Frontal cortex (tissue), 4 donors: ENCODE measurements around the gene CBFA2T2. TPM values are rescaled to one million over a fixed set of nuclear protein-coding genes. Genes with fewer than 3 reads are reported as not detected.
A peak's percentile ranks its signal among the peaks of the same experiment; 100 is the strongest.
"Not testable (repeated sequence)": the region's sequence is repeated elsewhere in the genome, so short reads cannot be mapped to it uniquely, and the experiment has no call there.

Source experiments
- DNase-seq, 2 donors: peaks; one replicate each; pipeline ENCODE4 v3.0.0; 2012; ENCODE audit warnings: low spot score in 2 of 2
- FAIRE-seq: peaks from 2 replicates; lab custom pipeline; 2012; peaks lifted over from hg19 to GRCh38; lab: Jason Lieb, UNC
- total RNA-seq: library from RNA; depleted of rRNA; stranded (reverse); fragments of >200 nt; gene quantifications from one replicate; pipeline ENCODE4 v1.2.3, GENCODE V29; 2014
- donor health status: control.
- donor health status: control.
- donor health status: control.

The CBFA2T2 gene
- total RNA-seq, 1 donor from 2014 or later = 24.9 TPM

DNA sequence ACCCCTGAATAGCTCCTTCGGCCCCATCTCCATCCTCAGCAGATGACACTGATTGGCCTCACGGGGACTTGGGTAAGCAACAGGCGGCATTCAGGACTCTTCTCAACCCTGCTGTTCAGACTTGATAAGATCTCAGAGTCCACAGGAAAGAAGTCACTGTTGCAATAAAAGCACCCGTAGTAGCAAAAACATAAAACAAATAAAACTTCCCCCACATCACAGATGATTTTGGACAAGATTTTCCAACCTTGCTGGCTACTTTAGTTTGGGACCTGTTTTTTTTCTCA is 155.1 kb downstream of the CBFA2T2 start:
- no peak for FAIRE-seq
- DNase-seq = no peak

DNA sequence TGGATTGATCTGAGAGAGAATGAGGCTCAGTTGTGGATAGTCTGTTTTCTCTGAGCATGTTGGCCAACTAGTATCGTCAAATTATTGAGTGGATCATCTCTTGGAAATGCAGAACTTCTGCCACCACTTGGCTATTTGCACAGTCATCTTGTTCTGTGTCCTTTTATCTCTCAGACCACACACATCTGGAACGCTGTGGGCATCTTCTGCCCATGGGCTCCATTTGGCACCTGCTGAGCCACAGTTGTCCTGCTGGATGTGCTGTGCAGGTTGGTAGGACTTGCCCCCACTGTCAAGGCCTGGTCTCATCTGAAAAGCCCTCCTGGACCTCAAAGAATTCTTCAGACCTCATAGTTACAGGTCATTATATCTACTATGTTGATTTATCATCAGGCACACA is 155.5 kb downstream of the CBFA2T2 start:
- DNase-seq = no peak
- FAIRE-seq = no peak

DNA sequence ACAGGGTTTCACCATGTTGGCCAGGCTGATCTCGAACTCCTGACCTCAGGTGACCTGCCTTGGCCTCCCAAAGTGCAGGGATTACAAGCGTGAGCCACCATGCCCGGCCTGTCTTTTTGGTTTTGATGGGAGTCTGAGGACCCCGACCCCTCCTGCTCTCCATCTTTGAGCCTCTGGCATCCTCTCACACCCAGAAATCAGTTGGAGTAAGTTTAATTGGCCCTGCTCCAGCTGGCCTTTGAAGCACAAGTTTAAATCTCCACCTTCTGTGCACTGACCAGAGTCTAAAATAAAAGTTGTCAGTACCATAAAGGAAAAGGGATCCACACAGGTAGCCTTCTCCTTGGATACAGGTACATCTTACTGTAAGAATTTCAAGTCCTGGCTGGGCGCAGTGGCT is 156.3 kb downstream of the CBFA2T2 start:
- FAIRE-seq = no peak

DNA sequence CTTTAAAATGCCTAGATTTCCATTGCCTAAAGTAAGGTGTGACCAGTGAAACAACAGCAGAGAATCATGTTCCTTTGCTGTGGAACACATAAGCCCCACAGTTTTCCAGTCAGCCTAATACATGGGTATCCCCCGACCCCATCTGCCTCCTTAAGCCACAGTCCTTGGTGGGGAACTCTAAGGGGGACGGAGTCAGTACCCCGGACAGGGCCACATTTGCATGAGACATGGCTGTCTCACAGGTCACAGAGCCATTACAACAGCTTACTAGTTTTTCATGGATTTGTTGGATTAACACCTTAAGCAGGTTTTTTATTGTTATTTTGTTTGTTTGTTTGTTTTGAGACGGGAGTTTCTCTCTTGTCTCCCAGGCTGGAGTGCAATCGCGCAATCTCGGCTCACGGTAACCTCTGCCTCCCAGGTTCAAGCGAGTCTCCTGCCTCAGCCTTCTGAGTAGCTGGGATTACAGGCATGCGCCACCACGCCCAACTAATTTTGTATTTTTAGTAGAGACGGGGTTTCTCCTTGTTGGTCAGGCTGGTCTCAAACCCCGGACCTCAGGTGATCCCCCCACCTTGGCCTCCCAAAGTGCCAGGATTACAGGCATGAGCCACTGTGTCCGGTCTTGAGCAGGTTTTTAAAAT is 157.2 kb downstream of the CBFA2T2 start:
- not testable (repeated sequence) for FAIRE-seq
- peak in 1 of 2 donors; percentile 7 for DNase-seq

More for the DNA sequence above, 156.3 kb downstream of the CBFA2T2 start:
- DNase-seq = no peak

DNA sequence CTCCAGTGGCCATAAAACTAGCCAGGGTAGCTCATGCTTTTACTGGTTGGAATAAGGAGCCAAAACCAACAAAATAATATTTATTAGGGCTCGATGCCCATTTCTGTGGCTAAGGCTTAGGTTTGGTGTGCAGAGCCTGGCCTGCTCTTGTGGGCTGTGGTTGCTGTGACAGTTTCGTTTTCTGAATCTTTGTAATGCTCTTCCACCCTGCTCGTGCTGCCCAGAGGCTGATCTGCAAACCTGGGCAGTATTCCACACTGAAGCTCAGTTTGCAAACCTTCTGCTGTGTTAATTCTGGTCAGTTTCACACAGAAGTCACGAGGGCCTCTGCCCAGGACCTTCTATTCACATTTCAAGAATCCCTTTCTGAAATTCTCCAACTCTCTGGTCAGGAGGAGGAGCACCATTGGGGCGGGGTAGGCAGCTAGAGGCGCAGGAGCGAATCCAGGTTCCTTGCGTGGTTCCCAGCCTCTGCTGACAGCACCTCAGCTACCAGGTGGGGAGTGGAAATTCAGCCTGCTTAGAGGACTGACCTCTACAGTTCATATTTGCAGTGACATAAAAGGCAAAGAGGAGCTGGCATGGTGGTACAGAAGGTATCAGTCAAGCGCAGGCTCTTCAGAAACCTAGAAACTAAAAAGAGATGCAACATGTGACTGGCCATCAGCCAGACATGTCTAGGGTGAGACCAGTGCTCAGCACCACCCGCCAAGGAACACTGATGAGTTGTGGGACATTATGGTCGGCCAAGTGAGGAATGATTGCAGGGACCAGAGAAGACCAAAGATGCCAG is 157.9 kb downstream of the CBFA2T2 start:
- DNase-seq (peak in 1 of 2 donors; percentile 34), FAIRE-seq (no peak)

DNA sequence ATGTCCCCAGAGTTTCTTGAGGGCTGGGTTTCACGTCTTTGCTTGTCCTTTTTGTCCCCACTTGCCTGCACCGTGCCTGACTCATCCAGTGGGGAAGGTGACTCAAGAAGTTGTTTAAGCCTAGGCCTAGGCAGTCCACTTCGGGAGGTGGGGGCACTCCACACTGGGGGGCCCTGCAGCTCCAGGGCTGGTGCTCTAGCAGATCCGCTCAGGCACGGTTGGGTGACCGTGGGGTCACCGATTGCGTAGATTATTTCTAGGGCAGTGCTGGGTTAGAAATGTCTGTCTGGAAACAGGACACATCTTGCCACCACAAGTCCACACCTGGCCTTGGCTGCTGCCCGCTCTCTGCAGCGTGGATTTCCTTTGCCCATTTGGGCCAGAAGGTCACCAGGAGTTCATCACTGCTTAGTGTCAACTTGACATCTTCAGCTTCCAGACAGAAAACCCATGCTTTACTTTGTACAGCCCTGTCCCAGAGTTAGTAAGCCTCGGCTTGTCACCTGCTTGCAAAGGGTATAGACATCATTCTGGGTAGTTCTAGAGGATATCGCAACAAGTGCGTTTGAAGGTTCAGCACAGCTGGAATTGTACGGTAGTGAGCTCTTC is 158.6 kb downstream of the CBFA2T2 start:
- DNase-seq = peak in 1 of 2 donors; percentile 8
- no peak for FAIRE-seq

DNA sequence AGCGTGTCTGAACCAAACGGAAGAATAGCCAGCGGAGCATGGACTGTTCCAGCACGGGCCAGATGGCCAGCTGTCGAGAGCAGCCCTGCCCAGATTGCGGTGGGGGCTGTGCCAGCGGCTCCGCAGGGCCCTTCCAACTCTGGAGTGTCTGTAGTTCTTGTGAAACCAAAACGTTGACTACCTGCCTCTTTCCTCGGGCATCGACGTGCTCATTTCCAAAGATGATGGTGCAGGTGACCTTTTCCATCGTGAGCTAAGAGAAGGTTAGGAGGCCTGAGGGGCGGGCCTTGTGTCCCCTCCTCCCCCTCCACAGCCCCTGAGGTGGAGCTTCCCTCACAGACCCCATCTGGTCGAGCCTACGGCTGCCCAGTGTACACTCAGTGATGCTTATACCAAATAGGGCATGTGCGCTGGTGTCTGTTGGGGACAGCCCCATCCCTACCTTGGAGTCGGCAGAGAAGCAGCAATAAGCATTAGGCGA is 159.3 kb downstream of the CBFA2T2 start:
- DNase-seq = peak; percentile 52 to 59
- FAIRE-seq = no peak

DNA sequence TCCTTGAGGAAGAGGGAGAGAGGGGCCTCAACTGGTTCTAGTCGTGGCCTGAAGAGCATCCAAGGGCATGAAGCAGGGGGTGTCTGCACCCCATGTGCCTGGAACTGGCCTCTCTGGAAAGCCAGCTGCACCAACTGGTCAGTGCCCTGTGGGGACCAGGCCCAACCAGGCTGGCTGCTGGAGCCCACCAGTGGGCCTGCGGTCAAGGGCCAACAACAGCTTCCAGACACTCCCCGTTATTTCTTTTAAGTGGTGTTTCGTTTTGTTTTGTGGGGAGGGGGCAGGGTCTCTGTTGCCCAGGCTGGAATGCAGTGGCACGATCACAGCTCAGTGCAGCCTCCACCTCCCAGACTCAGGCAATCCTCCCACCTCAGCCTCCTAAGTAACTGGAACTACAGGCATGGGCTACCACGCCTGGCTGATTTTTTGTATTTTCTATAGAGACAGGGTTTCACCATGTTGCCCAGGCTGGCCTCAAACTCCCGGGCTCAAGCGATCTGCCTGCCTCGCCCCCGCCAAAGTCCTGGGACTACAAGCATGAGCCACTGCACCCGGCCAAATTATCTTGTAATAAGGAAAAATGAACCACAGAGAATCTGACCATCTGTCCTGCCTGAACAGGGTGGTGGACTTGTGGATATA is 160.3 kb downstream of the CBFA2T2 start:
- DNase-seq = no peak
- FAIRE-seq = no peak

DNA sequence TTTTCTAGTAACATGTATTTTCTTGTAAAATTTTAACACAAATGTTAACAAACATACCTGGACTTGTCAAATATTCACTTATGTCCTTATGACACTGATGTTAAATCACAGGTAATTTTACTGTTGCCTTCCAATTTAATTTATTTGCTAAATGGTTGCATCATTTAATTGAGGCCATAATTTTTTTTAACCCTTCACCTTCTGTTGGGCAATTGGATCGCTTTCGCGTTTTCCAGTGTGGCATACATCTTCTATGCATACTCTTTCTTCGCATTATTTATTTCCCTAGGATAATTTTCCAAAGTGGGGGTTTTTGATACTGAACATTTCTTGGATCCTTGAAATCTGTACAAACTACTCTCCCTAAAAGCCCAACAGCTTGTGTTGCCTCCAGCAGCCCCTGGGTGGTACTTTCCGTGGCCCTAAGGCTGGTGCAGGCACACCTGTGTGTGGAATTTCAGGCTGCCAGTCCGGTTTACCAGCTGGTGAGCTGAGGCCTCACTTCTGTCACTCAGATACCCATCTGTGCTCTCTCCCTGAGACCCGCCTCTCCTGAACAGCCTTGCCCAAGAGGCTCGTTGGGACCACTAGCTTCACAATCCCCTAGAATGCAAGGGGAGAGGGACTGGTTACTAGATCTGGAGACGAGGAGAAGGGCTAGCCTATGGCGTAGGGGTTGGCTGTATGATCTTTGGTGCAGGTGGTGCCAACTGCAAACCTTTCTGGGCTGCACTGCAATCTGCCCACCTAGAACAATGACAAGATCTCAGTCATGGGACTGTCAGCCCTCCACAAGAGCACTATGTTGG is 161.1 kb downstream of the CBFA2T2 start:
- DNase-seq = no peak

DNA sequence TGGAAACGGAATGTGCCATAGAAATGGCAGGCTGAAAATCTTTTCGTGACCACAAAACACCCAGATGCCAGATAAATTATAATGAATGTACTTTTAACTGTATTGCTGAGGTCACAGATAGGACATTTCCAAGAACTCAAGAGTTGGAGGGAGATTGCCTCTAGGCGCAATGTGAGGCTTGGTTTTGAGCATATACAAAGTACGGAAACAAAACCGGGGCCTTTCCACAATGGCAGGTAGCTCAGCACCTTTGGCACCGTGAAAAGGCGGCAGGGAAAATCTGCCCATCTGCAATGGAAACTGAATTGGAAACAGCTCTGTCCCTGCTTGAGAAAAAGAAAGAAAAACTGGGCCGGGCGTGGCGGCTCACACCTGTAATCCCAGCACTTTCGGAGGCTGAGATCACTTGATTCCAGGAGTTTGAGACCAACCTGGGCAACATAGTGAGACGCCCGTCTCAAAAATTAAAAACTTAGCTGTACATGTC is 161.7 kb downstream of the CBFA2T2 start:
- FAIRE-seq = no peak
- DNase-seq = no peak

More for the DNA sequence above, 161.1 kb downstream of the CBFA2T2 start:
- FAIRE-seq = no peak

DNA sequence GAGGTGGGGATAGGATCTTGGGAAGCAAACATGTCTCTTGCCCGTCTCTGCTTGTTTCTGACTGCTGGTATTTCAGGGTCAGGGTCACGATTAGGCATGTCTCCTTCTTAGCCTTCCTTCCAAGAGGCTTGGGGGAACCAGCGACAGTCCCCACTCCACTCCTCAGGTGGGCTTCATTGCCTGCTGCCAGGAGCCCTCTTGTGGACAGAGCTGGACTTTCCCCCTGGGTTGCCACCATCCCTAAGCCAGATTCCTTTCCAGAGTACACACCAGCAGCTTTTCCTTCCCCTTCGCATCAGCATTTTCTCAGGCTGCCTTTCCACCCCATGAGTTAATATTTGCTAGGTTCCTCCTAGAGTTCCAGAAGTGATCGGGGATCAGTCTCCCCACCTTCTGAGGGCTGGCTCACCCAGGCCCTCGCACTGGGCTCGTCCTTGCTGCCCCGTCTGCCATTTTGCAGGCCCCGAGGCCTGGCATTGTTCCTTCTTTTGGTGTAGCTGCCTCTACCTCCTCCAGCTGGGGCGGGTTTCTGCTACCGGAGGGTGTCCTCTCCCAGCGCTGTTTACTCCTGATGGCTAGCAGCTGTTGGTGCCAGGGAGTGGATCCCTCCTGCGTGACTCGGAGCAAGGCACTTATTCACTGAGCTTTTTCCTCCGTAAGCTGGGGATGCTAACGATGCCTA is 163.5 kb downstream of the CBFA2T2 start:
- no peak for FAIRE-seq

DNA sequence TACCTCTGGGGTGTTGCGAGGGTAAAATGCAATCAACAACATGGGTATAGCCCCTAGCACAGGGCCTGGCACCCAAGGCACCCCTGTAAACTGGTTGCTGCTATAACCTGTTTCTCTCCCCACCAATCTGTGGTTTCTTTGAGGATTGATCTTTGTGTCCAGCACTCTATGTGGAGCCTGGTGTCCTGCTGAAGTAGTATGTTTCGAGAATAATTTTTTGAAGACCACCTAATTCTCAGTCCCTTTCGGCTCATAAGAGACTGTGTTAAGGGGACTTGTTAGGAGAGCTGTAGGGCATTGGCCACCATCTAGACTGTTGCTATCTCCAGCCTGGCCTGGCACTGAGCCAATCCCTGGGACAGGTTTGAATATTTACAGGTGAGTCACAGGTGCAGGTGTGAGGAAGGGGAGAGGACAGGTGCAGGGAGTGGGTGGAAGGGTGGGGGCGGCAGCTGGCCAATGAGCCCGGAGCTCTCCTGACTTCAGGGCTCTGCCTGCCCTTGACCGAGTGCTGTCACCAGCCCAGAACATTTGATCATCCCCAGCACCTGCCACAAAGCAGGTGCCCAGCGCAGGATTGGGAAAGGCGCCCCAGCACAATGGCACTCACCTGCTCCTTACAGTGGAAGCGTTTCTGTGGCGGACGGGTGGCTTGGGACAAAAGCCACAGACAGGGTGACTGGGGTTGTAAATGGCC is 164.2 kb downstream of the CBFA2T2 start:
- DNase-seq (no peak), FAIRE-seq (no peak)

More for the DNA sequence above, 163.5 kb downstream of the CBFA2T2 start:
- DNase-seq = peak; percentile 68 to 80

DNA sequence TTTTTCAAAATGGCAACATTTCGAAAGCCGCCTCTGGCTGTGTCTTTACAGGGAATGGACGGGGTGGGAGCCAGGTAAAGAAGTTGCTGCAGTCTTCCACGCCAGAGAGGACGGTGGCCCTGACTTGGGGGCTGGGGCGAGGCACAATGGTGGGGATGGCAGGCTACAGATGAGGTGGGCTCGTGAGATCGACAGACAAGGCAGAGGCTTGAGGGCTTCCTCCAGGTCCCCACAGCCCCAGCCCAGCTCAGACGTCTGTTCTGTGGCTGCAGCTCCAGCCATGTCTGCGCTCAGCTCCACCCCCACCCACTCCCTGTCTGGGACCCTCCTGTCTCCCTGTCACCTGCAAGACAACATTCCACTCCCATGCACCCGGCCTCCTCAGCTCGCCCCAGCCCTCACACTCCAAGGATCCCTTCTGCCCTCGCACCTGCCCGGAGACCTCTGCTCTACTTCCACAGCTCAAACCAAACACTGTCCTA is 164.8 kb downstream of the CBFA2T2 start:
- no peak for FAIRE-seq
- no peak for DNase-seq

DNA sequence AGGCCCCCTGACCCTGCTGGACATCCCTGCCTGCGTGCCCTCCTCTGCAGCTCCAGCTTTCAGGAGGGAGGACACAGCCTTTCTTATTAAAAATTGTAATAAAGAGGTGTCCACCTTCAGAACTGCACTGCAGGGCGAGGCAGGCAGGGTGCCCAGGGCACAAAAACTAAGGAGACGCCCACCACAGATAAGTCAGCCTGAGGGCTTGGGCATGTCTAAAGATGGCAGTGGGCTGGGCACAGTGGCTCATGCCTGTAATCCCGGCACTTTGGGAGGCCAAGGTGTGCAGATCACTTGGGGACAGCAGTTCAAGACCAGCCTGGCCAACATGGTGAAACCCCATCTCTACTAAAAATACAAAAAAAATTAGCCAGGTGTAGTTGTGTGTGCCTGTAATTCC is 165.3 kb downstream of the CBFA2T2 start:
- DNase-seq (no peak), FAIRE-seq (no peak)

DNA sequence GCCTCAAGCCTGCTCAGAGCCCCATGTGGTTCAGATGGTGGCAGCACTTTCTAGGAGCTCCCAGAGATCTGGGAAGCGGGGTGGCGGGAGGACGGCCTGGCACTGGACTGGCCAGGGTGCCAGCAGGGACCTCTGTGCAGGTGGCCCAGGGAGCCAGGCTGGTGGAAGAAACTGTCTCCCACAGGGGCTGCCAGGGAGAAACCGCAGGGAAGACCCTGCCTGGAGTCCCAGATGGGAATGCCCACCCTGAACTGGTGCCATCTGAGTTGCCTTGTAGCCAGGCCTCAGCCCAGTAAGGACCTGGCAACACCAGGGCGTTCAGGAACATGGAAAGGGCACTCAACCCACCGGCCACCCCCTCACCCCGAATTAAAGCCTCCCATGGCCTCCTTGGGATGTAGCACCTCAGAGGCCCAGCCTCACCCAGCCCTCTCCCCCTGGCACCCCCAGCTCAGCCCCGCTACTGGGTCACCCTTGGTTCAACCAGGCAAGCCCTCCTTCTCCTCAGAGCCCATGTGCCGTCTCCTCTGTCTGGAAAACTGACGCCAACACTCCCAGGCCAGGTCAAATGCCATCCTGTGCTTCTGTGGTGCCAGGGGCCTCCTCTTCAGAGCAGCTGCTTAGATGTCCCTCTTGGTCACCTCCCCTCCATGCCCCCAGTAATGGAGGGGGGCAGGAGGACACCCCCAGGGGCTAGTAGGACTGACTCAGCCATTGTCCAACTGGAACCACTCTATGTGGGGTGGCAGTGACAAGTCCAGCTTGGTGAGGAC is 166.3 kb downstream of the CBFA2T2 start:
- FAIRE-seq (no peak), DNase-seq (no peak)

DNA sequence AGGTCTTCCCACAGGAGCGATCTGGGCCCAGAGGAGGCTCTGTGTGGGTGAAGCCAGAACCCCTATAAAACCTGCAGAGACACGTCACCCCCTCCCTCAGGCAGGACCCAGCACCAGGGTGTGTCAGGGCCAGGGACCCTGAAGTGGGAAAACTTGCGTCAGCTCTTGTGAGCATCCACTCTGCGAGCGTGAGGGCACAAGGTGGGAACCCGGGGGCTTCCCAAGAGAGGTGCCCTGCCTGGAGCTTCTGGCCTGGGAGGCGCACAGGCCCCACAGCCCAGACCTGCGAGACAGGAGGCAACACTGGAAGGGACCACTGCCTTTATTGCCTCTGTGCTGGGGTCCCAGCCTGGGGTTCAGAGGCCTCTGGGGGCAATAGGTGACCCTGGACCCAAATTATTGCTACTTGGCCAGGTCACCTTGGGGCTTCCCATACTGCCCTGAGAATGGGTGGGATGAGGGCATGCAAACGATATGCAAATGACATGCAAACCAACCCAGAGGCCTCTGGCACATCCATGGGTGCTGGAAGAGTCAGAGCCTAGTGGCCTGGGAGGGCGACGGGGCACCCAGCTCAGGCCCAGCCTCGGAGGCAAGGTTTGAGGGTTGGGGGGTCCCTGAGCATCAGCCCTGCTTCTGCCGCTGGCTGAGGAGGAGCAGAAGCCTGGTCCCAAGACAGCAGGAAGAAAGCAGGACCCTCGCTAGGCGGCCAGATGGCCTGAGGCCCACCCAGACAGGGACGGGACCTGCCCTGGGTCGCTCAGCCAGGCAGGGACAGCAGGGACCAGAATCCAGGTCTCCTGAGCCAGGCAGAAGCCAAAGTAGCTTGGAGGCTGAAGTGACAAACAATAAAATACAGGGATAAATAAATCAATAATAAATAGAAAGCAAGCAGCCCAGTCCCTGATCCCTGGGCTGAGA is 167.1 kb downstream of the CBFA2T2 start:
- DNase-seq (no peak), FAIRE-seq (no peak)

DNA sequence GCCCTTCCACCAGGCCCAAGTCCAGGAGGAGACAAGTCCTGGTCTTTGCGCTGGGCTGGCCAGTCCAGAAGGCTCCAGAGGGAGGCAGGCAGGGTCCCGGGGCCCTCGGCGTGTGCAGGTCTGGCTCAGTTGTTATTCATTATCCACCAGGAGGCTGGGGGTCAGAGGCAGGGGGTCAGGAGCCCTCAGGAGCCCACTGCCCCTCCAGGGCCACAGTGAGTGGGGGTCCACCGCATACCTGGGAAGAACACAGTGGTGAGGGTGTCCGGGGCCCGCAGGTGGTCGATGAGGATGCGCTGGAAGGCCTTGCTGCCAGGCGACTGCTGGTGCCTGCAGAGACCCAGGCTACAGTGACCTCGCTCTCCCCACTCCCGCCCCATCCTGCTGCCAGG is 167.8 kb downstream of the CBFA2T2 start:
- FAIRE-seq = no peak
- no peak for DNase-seq
